Amniotic epithelial cell (primary cell): Measurements from ENCODE around the gene DDC.

ENCODE experiments used
- DNase-seq: peaks from one replicate; pipeline ENCODE4 v3.0.0-alpha.2; 2010; ENCODE audit warnings: low read depth

The DDC gene

DNA sequence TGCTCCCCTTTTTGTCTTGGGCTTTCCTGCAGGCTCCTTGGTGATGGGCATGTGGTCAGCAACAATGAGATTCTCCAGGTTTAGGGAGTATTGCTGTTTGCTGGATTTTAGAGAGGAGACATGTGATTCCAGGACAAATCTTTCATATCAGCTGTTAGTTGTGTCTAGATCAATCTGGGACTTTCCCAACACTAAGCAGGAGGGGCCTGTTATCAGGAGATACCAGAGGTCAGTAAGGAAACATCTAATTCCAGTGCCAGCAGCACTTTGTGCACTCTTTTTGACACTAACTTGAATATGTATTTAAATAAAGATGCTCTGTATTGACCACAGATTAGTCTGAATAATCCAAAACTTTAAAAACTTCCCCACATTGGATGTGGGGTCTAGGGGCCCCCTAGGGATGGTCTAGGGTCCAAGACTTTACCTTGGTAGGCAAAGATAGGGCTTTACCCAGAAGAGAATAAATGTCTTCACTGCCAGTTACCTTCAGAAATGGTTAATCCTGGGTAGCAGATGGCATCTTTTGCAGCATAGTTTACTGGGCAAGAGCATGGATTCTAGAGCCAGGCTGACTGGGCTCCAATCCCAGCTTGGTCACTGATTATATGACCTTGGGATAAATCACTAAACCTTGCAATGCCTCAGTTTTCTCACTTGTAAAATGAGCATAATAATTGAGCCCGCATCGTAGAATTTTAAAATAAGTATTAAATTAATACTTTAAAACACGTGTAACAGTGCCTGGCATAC, 108.7 kb downstream of the DDC start:
- no peak for DNase-seq

DNA sequence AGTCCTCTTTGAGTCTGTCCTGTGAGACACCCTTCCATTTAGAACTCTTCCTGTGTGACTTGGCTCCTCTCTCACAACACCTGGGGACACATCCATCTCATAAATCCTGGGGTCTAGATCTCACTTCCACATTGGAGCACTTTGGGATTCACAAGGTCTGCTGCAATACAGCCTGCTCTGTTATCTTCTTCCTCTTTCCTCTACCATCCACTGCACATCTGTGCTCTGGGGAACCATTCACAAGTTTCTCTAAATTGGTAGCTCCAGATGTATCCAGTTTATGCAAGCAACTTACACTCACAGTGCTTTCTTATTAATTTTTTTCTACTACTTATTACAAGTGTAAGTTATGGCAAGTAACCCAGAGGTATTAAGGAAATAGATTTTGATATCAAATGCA, 109.5 kb downstream of the DDC start:
- DNase-seq: no peak

DNA sequence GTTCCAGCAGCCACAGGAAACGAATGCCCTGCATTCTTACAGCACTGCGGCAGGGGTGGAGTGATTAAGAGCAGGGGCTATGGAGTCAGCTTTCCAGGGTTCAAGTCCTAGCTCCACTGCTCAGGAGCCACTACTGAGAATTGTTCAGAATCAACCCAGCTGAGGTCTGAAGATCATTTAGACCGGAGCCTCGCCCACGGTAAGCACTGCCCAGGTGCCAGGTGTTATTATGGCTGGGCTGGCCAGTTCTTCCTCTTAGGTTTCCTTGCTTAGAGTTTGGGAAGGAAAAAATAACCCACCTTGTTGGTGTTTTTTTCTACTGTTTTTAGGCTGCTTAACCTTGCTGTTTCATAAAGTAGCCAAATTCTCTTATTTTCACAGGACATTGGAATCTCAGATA, 110.2 kb downstream of the DDC start:
- no peak for DNase-seq

DNA sequence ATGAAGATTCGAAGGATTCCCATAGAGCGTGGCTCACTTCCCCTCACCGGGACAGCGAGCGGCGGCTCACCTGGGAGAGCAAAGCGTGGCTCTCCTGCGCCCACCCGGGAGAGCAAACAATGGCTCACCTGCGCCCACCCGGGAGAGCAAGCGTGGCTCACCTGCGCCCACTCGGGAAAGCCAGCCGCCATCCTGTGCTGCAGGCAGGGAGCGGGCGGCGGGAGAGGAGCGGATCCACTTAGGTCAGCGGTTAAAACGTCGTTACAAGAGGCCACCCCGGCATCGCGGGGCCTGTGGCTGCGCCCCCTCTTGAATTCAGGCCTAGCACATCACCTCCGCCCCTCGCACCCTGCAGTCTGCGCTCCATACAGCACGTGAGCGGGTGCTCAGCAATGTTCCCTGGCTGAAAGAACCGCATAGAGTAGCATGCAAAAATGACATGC, 114.6 kb downstream of the DDC start:
- DNase-seq: no peak

DNA sequence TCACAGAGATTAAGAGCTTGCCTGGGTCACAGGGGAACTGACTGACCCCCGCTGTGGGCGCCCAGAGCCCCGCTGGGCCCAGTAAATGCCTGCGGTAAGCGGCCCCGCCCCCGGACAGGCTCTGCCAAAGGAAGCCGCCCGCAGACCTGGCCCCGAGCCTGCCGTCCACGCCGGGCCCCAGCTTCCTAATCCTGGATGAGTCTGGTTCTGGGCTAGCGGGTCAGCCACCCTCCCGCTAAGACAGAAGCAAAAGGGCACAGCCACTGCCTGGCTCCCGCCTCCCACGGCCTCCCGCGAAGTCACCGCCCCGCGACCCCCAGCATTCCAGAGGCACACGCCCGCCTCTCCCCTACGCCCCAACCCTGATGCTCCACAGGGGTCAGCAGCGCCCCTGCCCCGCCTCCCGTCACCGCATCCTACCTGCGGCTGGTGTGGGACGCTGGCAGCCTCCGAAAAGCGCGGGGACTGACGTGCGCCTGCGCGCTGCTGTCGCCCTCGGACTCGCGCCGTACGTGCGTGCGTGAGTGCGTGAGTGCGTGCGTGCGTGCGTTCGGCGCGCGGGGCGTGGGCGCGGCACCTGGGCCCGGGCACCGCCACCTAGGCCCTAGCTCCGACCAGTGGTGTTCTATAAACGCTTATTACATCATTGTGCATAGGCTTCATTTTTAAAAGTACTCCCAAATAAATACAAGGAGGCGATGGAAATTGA, 115.2 kb downstream of the DDC start, which contains the start of gene FIGNL1:
FIGNL1 (minus strand) TSS at position 470 of the 709 bp plus-strand sequence. CDS start 3,063 bp downstream, outside the sequence.
- DNase-seq: peak; percentile 56

DNA sequence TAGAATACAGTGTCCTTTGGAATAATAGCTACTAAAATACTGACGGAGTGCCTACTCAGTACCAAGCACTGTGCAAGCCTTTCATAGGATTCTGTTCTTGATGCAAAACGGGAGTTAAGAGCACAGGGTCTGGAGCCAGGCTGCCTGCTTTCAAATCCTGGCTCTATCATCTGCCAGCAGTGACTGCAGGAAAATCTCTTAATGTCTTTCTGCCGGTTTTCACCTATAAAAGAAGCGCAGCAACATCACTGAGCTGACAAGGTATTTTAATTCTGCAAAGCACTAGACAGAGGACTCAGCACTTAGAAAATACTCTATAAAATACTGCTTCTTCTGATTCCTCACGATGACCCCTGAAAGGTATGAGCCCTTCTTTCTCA, 115.7 kb downstream of the DDC start:
- no peak for DNase-seq

DNA sequence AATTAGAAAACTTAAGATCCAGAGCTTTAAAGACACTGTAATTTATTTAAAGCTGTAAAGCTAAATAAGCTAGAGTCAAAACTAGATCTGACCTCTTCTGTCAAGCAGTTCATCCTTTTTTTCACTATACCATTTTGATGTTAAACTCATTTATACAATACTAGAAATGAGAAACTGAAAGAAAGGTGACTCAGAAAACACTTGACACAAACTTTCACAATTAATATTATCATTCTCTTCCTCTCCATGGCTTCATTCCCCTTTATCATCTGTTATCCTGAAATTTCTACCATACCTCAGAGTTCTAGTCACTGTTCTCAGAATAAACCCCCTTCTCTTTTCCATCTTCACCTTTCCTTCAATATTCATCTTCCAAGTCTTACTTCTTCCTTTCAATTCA, 116.4 kb downstream of the DDC start:
- DNase-seq: no peak

DNA sequence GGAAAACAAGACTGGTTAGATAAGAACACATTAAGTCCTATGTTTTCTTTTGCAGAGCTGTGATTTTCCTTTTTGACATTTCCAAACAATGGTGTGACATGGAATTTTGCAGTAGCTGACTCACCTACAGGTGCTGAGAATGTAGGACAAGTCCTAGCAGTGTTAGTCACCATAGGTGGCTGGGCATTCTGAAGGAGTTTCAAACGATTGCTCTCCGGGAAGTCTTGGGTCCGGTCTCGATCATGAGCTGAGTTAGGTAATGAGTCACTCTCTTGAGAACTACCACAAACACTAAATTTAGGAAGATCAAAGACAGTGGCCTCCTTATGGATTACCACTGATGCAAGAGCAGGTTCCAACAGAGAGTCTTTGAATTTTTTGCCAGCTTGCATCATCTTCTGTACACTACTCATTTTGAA, 118.7 kb downstream of the DDC start:
- peak; percentile 87 for DNase-seq

DNA sequence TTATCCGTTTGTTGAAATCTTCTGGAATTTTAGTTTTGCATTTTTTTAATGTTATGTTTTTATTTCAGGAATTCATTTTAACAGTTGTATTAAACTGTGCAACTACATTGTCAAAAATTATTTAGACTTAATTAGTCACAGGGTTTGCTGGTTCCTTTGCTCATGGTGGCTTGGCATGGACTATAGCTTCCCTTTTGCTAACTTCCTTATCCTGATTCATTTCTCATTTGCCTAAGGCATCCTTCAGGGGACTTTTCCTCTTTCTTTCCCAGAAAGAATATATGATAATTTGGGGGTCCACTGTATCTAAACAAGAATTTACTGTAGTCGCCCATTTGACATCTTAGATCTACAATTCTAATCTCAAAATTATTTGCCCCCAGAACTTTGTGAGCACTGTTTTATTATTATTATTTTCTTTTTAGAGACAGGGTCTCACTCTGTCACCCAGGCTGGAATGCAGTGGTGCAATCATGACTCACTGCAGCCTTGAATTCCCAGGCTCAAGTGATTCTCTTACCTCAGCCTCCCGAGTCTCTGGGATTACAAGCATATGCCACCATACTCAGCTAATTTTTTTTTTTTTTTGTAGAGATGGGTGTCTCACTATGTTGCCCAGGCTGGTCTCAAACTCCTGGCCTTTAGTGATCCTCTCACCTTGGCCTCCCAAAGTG, 128.9 kb downstream of the DDC start:
- peak; percentile 80 for DNase-seq

DNA sequence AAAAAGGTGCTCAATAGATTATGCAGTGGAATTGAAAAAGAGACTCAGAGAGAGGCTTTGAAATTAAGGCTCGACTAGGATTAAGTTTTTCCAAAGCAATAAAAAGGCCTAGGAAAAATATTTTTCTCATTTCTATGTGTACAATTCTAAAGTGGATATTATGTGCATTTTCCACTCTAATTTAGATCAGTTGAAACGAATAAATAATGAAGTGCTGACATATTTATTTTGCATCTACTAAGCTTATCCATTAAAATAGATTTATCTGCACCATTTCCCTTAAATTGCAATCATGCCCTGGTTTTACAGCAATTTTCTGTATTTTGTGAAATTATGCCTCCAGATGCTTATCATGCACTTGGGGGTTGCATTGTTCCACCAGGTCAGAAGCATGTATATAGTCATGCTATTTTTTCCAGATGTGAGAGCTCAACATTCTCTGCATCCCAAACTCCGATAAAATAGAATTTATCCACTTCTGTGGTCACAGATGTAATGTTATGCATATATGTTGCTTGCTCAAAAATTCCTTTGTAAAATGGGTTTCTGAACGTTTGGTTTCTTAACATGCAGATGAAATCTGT, 133.4 kb downstream of the DDC start:
- no peak for DNase-seq

DNA sequence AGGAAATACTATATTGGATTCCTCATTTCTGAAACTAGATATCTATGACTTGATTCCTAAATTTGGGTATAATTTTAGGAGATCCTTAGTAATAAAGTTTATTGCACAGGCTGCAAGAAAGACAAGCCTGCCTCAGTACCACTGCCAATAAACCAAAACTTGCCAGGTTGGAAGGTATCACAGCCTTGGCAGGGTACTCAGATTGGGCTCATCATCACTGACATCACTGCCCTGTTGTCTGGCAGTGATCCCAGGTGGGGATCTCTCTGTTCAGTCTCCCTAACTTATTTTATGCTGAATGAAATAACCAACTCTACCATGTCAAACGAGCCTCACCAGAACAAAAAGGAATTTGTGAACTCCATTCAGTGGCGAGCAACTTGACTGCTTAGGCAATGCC, 133.9 kb downstream of the DDC start:
- no peak for DNase-seq

DNA sequence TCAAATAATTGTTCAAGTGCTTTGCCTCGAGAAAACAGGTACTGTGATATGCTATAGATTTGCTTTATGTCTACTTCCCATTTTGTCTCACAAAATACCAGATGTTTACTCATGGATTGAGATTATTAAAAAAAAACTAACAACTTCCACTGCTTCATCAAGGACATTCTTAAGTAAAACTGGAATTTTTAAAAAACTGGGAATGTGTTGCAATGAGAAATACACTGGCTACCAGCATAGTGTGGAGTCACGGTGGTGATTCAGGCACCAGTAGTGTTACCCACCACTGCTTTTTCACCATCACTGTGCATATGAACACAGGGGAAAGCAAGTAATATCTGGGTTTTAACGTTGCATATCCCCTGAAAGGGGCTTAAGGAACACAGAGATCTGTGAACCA, 136.3 kb downstream of the DDC start:
- no peak for DNase-seq

DNA sequence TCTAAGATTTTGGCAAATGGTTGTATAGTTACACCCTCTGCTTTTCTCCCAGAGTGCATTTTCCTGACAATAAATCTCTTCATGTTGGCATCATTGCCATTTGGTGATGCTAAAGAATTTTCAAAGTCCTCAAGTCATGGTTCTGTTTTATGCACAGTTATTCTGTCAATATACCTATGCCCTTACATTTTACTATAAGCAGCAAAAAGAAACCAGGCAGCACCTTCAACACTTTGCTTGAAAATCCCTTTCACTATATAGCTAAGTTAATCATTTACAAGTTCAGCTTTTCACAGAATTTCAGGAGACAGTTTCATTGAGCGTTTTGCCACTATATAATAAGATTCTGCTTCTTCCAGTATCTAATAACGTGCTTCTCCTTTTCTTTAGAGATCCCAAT, 137.7 kb downstream of the DDC start:
- DNase-seq: no peak

DNA sequence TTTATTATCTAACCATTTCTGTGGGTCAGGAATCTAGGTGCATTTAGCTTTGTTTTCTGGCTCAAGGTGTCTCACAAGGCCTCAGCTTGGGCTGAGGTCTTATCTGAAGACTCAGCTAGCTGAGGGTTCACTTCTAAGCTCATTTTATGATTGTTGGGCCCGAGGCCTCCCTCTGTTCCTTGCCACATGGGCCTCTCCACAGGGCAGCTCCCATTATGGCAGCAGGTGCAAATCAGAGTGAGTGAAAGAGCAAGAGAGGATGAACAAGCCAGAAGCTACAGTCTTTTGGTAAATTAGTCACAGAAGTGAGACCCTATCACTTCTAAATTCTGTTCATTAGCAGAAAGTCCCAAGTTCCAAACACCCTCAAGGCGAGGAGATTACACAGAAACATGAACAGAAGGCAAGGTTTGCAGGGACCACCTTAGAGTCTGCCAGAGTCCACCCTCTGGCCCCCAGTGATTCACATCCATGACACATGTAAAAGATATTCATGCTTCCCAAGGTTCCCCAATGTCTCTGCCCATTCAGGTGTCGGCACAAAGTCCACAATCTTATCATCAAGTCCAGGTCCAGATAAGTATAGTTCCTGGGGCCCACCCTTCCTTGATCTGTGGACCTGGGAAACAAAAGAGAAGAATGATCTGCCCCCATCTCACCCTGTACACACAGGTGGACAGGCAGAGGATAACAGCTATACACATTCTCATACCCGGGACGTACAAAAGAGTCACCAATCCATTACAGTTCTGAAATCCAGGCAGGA, 138.7 kb downstream of the DDC start:
- DNase-seq: no peak

DNA sequence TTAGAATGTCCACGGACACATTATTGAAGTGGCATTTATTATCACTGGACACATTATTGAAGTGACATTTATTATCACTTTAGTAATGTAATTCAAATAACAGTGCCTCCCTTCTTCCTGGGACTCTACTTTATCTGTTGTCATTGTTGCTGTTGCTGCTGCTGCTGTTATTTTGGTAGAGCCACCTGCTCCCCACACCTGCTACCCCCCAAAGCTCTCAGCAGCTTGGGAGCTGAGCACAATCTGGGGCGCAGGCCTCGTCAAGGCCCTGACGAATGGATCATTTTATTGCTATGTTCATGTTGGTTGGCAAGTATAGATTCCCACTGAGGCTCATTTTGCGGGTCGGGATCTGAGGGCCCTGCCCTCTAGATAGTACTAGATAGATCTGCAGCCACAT, 139.9 kb downstream of the DDC start:
- DNase-seq: no peak

DNA sequence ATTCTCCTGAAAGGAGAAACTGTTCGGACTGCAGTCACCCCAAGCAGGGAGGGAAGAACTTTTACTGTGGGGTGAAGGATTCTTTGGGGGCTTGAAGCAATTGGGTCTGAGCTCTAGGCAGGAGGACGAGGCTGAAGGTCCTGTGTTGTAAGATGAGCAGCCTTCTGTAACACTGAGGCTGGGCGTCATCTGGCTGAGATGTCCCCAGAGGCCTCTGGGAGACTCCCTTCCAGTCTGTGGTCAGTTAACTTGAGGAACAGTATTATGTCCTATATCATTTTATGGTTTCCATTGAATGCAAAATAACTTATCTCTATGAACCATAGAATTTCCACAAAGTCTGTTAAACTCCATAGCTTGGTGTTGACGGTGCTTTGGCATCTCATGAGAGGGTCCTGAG, 141.3 kb downstream of the DDC start:
- no peak for DNase-seq

DNA sequence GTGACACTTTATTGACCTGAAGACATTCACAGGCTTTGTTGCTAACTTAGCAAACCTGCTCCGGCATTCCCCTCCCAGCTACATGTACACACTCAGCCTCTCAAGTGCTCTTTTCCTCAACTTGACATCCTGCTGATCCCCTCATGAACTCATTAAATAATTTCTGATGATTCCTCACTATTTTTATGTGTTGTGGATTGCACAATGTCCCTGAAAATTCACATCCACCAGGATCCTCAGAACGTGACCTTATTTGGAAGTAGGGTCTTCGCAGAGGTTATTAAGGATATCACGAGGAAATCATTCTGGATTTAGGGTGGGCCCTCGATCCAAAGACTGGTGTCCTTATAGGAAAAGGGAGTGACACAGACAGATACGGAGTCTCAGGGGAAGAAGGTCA, 142.3 kb downstream of the DDC start:
- DNase-seq: no peak

DNA sequence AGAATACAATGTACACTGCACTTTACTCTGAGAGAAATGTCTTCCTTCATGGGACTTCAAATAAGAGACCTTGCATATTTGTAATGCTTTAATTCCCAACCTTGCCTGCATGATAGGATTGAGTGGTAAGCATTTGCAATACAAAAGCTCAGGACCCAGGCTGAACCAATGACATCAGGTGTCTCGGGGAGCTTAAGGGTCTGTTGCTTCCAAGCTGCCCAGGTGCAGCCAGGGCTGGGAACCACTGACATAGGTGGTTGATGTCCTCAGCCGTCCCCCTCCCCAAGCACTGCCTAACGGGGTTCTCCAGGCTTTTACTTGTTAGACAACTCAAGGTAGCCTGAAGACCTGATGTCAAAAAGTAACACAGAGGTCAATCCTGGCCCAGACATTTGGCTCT, 144.2 kb downstream of the DDC start:
- DNase-seq: no peak

DNA sequence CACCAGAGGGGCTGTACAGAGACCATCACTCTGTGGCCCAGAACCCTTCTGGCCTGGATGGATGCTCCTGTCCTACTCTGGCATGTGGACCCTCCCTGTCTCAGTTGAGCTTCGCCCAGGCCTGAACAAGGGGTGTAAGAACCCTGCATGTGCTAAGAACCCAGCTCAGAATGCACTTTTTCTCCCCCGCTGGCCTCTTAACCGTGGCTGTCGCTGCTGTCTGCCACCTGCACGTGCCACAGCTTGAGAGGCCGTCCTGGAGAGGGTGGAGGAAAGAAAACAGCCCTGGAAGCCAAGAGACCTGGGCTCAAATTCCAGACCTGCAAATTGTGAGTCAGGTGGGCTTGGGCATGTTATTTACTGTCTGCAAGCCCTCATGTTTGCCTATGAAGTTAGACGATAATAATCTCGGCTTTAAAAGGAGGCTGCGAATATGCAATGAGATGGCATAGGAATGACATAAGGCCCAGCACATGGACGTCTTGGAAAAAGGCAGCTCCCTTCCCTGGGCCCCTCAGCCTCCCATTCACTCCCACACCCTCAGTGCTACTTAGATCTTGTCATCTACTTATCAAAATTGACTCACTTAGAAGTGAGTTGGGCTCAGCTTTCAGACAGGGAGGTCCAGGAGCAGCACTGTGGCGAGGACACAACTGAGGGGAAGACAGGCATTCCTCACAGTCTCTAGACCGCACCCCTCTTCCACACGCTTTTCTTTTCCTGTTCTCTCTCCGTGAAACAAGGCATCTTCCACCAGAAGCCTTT, 146.5 kb downstream of the DDC start:
- peak; percentile 3 for DNase-seq

DNA sequence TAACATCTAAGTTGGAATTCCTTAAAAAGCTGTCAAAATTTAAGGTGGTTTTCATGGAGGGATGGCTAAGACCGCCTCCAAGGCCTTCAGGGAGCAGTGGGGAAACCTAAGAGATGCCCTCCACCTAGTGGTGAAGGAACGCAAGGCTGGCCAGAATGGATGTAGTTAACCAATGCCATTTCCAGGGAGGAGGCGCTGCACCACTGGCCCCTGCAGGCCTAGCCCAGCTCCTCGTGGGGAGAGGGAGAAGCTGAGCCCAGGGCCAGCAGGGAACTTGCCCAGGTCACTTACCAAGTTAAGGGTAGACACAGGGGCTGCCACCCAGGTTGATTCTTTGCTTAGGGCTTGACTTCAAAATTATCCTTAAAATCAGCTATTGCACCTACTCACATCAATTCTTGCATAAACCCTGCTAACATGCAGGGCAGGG, 147.1 kb downstream of the DDC start:
- peak; percentile 66 for DNase-seq

DNA sequence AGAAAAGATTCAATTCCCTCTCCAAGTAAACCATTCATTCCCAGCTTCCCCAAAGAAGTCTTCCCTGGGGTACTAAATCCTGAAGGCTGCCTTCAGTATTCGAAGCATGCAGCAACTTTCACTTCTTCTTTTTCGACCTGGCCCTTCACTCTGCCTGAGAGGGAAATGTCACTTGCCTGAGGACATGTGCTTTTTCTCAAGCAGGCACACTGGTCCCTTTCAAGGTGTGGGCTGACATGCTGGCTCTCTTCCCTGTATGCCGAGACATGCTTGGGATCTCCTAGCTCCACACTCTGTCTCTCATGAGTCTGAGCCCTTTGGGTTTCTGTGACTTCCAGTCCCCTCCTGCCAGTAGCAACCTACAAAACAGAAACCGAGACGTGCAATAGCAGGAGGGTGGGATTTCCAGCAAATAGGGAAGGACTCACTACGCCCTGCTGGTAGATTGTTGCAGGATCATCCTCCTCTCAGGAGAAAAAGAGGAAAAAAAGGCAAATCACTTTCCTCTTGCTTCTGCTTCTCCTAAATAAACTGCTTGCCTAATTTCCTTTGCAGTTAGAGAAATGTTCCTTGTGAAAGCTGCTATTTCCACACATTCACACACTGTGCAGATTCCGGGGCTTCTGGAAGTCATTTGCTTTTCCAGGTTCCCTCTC, 148.6 kb downstream of the DDC start:
- DNase-seq: no peak
